GM21390 (cell line): ENCODE data around the gene PRR3.
"Not testable (repeated sequence)": the region's sequence is repeated elsewhere in the genome, so short reads cannot be mapped to it uniquely, and the experiment has no call there.

Source experiments
- ATAC-seq: cut with Tn5 transposase; IDR thresholded peaks from one replicate; pipeline ENCODE4 v1.9.1; 2021; ENCODE audit not compliant: unreplicated experiment

The PRR3 gene

DNA sequence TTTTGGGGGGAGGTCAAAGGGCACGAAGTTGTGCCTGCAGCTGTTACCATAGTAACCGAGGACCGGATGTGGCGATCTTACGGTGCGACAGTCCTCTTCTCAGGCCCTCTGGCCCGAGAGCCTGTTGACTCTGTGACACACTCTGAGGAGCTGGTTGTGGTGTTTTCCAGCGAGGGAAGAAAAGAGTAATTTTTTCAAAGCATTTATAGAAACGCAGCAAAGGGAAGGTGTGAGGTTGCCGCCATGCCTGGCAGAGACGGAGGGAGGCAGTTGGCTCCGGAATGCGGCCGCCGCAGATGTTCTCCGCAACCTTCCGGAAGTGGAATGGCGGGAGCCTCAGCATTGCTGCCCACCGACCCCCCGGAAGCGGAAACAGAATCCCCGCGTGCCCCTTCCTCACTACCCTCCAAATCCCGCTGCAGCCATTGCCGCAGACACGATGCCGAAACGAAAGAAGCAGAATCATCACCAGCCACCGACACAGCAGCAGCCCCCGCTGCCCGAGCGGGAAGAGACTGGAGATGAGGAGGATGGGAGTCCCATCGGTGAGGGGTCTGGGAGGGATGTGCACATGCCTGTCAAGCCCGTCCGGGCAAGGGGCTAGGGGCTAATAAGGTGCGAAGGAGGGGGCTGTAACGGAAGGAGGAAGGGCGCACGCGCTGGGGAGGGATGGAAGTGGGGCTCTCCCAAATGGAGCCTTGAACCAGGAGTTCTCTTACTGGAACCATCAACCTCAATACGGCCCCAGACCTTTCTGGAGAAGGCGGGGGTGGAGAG lies at the start of gene PRR3:
TSS of gene PRR3 (plus strand) at position 390 of the 777 bp plus-strand sequence. CDS start at position 440, 50 bp downstream.
- ATAC-seq: peak; percentile 50

- ATAC-seq: no peak
These were observed 49.0 kb upstream of the PRR3 start for GRCh38 chr6:30507849-30508827.

- no peak for ATAC-seq
These were observed 48.0 kb upstream of the PRR3 start for GRCh38 chr6:30508890-30509736.

DNA sequence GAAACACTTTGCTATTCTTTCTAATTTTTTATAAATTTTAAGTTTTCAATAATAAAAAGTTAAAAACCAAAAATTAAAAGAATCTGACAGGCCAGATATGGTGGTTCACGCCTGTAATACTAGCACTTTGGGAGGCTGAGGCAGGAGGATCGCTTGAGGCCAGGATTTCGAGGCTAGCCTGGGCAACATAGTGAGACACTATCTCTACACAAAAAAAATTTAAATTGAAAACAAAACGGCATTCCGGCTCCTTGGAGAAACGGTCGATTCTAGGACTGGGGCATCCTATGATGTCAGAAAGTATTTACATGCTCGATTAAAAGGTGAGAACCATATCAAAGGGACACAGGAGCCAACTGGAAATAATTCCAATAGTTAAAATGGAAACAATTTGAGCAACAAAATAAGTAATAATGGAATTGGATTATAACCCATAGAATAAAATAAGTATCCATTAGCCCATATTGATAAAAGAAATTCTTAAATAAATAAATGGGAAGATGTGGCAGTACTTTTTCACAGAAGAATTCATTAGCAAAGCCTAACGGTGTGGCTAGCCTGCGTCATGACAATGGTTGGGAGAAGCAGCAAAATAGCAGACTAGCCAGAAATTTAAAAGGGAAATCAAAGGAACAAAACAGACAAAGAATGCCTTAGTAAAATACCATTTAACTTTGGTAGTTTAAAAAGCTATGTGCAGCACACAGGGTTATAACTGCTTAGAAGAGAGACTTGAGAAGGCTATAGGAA lies 46.5 kb upstream of the PRR3 start:
- ATAC-seq: no peak

DNA sequence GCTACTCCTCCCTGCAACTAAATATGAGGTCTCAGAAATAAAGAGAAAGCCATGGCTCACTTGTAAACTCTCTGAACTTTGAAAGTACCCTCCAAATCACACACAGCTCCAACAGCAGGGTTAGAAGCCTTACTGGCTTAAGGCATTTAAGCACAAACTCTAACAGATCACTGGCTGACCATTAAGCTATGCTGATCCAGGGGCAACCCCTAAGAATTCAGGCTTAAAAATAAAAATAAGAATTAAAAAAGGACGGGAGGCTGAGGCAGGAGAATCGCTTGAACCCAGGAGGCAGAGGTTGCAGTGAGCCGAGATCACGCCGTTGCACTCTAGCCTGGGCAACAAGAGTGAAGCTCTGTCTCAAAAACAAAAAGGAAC lies 45.9 kb upstream of the PRR3 start:
- ATAC-seq: no peak

DNA sequence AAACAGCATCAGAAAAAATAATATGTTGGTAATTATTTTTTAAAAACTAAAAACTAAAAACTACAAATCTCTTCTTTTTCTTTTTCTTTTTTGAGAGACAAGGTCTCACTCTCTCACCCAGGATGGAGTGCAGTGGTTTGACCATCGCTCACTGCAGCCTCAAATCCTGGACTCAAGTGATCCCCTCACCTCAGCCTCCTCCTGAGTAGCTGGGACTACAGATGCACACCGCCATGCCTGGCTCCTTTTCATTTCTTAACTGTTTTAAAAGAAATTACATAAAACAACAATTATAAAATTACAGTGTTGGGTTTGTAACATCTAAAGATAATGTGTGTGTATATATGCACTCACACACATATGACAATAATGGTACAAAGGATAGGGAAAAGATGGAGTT lies 43.6 kb upstream of the PRR3 start:
- no peak for ATAC-seq

- ATAC-seq: no peak
These were observed 42.0 kb upstream of the PRR3 start for GRCh38 chr6:30515106-30515505.

GRCh38 chr6:30515944-30516753 lies 40.9 kb upstream of the PRR3 start:
- ATAC-seq: peak; percentile 69

DNA sequence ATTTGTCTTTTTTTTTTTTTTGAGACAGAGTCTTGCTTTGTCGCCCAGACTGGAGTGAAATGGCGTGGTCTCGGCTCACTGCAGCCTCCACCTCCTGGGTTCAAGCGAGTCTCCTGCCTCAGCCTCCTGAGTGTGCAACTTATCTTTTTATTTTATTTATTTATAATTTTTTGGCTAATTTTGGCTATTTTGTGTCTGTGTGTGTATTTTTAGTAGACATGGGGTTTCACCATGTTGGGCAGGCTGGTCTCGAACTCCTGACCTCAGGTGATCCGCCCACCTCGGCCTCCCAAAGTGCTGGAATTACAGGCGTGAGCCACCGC lies 40.4 kb upstream of the PRR3 start:
- not testable (repeated sequence) for ATAC-seq

- not testable (repeated sequence) for ATAC-seq
These were observed 39.2 kb upstream of the PRR3 start for GRCh38 chr6:30517767-30518504.

GRCh38 chr6:30518505-30519145 lies 38.5 kb upstream of the PRR3 start:
- ATAC-seq: not testable (repeated sequence)

DNA sequence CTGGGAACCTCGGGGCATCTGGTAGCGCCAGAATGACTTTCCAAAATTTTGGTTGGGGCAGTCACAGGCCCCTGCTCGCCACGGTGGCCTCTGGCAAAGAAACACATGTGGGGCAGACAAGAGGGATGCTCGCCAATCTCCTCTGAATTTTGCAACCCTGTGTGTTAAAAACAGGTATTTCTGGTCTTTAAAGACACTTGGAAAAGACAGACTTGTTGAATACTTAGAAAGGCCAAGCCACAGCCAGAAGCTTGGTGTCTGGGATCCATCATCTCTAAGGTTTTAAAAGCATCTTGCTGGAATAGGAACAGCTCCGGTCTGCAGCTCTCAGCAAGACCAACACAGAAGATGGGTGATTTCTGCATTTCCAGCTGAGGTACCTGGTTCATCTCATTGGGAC lies 36.6 kb upstream of the PRR3 start:
- no peak for ATAC-seq

DNA sequence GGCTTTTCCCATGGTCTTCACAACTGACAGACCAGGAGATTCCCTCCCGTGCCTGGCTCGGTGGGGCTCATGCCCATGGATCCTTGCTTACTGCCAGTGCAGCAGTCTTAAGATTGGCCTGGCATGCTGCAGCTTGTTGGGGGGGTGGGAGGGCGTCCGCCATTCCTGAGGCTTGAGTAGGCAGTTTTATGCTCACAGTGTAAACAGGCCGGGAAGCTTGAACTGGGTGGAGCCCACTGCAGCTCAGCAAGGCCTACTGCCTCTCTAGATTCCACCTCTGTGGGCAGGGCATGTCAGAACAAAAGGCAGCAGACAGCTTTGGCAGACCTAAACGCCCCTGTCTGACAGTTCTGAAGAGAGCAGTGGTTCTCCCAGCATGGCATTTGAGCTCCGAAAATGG lies 36.0 kb upstream of the PRR3 start:
- not testable (repeated sequence) for ATAC-seq

DNA sequence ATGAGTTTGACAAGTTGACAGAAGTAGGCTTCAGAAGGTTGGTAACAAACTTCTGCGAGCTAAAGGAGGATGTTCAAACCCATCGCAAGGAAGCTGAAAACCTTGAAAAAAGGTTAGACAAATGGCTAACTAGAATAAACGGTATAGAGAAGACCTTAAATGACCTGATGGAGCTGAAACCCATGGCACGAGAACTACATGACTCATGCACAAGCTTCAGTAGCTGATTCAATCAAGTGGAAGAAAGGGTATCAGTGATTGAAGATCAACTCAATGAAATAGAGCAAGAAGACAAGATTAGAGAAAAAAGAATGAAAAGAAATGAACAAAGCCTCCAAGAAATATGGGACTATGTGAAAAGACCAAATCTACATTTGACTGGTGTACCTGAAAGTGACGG lies 35.1 kb upstream of the PRR3 start:
- not testable (repeated sequence) for ATAC-seq

DNA sequence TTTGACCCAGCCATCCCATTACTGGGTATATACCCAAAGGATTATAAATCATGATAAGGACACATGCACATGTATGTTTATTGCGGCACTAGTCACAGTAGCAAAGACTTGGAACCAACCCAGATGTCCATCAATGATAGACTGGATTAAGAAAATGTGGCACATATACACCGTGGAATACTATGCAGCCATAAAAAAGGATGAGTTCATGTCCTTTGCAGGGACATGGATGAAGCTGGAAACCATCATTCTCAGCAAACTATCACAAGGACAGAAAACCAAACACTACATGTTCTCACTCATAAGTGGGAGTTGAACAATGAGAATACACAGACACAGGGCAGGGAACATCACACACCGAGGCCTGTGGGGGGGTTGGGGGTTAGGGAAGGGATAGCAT lies 30.7 kb upstream of the PRR3 start:
- ATAC-seq: not testable (repeated sequence)

GRCh38 chr6:30529349-30529875 lies 27.7 kb upstream of the PRR3 start:
- peak; percentile 65 for ATAC-seq

- no peak for ATAC-seq
These were observed 27.1 kb upstream of the PRR3 start for GRCh38 chr6:30530014-30530413.
